DMS 273 (cell line): ENCODE results near the gene ZNF638.
A peak's percentile ranks its signal among the peaks of the same experiment; 100 is the strongest.
"Not testable (repeated sequence)": the region's sequence is repeated elsewhere in the genome, so short reads cannot be mapped to it uniquely, and the experiment has no call there.

ENCODE experiments used
- DNase-seq: peaks from one replicate; lab custom pipeline; 2025; ENCODE audit not compliant: unreplicated experiment; lab: John Stamatoyannopoulos, UW

The ZNF638 gene

DNA sequence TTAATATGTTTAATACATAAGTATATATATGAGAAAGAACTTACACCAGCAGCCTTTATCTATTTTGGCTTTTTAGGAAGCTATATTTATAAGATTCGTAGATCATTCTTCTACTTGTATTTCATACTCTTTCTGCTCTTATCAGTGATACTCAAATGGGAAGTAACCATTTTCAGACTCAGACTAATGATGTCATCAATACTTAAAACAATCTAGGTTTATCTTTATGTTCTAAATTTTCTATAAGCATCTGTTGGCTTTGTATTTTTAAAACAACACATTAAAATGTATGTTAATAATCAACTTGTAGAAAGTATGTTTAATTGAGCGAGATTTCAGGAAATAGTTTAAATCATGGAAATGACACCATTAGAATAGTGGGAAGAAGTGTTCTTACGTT lies 70.8 kb downstream of the ZNF638 start:
- no peak for DNase-seq

DNA sequence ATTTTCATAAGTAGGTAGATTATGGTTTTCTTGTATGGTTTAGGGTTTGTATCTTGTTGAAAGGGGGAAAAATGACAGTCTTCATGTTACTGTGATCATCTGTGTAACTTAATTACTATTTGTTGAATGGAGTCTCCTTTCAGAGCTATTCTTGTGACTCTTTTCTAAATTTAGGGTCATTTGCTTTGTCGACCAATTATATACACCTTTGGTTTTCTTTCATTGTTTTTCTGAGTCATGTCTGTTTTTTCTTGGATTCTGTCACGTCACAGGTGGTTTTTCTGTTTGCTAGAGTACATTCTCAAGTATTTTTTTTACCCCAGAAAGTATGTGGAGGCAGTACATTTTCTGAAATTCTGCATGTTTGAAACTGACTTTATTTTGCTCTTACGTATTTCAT lies 78.0 kb downstream of the ZNF638 start:
- DNase-seq: no peak

- no peak for DNase-seq
These were observed 79.1 kb downstream of the ZNF638 start for GRCh38 chr2:71410696-71411095.

DNA sequence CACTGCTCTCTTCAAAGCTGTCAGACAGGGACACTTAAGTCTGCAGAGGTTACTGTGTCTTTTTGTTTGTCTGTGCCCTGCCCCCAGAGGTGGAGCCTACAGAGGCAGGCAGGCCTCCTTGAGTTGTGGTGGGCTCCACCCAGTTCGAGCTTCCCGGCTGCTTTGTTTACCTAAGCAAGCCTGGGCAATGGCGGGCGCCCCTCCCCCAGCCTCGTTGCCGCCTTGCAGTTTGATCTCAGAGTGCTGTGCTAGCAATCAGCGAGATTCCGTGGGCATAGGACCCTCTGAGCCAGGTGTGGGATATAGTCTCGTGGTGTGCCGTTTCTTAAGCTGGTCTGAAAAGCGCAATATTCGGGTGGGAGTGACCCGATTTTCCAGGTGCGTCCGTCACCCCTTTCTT lies 85.3 kb downstream of the ZNF638 start:
- DNase-seq: not testable (repeated sequence)

- DNase-seq: no peak
These were observed 86.0 kb downstream of the ZNF638 start for GRCh38 chr2:71417300-71418202.

- no peak for DNase-seq
These were observed 87.6 kb downstream of the ZNF638 start for GRCh38 chr2:71419145-71419544.

DNA sequence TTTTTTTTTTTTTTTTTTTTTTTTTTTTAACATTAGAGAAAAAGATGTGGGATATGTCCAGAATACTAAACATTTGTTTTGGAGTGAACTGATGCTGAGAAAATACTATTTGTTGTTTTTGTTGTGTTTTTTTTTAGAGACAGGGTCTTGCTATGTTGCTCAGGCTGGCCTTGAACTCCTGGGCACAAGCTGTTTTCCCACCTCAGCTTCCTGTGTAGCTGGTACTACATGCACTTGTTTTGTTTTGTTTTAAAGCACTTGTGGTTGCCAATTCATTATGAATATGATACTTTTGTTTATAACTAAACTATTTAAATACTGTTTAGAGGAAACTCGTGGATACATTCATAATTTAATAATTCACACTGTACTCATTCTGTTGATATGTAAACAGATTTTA lies 88.4 kb downstream of the ZNF638 start:
- DNase-seq: no peak

DNA sequence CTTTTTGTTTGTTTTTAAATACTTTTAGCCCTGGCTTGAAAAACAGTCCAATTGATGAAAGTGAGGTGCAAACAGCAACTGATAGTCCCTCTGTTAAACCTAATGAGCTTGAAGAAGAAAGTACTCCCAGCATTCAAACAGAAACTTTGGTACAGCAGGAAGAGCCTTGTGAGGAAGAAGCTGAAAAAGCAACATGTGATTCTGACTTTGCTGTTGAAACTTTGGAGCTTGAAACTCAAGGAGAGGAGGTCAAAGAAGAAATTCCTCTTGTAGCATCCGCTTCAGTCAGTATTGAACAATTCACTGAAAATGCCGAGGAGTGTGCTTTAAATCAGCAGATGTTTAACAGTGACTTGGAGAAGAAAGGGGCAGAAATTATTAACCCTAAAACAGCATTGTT lies 91.2 kb downstream of the ZNF638 start:
- DNase-seq: no peak

DNA sequence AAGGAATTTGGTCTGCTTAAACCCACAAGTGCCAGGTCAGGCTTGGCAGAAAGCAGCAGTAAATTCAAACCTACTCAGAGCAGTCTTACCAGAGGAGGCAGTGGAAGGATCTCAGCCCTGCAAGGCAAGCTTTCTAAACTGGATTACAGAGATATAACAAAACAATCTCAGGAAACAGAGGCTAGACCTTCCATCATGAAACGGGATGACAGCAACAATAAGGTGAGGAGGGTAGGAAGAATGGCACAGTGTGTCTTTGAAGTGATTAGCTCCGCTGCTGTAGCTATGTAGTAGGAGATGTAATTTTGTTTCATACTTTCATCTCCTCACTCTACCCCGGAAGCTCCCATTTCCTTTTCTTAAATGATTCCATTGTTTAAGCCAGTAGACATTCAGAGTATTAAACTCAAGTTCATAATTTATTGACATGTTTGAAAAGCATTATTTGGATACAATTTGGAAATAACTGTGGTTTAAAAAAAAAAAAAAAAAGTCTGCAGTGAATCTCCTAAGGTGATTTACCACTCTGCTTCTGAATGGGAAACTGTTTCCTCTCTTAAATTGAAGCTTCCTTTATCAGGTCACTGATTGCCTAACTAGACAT lies 92.3 kb downstream of the ZNF638 start:
- DNase-seq: no peak

DNA sequence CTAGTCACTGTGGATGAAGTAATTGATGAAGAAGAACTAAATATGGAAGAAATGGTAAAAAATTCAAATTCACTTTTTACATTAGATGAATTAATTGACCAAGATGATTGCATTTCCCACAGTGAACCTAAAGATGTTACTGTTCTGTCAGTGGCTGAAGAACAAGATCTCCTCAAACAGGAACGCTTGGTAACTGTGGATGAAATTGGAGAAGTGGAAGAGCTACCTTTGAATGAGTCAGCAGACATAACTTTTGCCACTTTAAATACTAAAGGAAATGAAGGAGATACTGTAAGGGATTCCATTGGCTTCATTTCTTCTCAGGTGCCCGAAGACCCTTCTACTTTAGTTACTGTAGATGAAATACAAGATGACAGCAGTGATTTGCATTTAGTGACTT lies 95.1 kb downstream of the ZNF638 start:
- DNase-seq: no peak

DNA sequence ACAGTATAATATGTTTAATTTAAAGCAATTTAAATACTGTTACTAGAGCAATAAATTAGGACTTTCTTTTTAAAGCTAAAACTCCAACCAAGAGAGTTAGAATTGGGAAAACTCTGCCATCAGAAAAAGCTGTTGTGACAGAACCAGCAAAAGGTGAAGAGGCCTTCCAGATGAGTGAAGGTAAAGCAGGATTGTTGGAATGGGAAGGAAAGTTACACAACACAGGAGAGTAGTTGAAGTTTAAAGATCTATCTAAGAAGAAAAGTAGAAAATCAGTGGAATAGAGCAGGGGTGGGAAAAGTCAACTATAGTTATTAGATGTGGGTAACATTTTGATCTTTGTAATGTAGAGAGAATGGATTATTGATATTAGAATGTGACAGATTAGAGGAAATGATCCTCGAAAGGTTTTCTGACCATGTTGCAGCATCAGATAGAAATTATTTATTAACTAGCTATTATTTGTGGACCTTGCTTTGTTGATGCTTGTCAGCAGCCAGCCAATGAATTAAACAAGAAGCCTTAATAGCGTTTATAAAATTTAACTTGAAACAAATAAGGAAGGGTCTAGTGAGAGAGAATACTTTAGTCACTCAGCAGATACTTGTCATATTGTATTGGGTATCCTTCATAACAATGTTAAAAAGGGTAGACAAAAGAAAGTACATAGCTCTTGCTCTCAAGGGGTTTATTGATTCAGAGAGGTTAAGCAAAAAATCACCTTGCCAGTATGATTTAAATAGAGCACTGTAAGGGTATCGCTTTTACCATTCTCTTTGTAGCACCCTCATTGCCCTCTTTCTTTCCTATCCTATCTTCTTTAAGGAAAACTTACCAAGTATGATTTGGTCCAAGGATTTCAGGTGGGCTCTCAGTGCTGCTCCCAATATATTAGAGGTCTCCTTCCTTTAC lies 97.1 kb downstream of the ZNF638 start:
- no peak for DNase-seq

- not testable (repeated sequence) for DNase-seq
These were observed 113.6 kb downstream of the ZNF638 start for GRCh38 chr2:71445142-71445541.

DNA sequence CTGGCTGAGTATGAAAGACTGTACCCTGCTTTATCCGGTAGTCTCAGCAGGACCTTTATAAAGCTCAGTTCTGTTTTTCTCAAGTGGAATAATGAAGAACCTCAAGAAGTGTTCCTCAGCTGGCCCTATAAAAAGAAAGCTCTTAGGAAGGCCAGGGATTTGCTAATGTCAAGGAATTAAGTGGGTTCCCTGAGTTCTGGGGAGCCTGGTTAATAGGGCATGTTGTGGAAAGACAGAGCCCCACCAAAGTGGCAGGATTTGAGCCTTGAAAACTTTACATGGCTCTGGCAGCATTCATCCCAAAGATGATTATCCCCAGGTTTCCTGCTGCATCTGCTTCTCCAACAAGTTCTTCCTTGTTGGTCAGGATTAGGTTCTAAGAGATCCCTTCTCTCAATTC lies 114.9 kb downstream of the ZNF638 start:
- DNase-seq: no peak

GRCh38 chr2:71449343-71449742 lies 117.8 kb downstream of the ZNF638 start:
- DNase-seq: no peak

DNA sequence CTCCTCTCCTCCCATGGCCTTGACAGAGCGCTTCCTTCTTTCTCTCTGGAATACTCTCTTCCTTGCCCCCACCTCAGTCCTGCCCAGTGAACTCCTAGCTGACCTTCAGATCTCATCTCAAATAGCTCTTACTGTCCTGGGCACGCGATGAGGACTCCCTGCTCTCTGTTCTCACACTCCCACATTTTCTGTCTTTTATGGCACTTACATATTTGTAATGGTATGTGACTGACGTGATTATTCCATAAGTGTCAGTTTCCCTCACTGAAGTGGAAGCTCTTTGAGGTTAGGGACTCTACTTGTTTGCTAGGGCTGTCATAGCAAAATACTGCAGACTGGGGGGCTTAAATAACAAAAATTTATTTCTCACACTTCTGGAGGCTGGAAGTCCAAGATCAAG lies 120.1 kb downstream of the ZNF638 start:
- DNase-seq: no peak

- peak; percentile 78 for DNase-seq
These were observed 121.0 kb downstream of the ZNF638 start for GRCh38 chr2:71452565-71452964.

- DNase-seq: peak; percentile 66
These were observed 122.0 kb downstream of the ZNF638 start, which contains the start of gene DYSF for GRCh38 chr2:71453404-71454220. DYSF (plus strand) TSS chr2:71453561.

DNA sequence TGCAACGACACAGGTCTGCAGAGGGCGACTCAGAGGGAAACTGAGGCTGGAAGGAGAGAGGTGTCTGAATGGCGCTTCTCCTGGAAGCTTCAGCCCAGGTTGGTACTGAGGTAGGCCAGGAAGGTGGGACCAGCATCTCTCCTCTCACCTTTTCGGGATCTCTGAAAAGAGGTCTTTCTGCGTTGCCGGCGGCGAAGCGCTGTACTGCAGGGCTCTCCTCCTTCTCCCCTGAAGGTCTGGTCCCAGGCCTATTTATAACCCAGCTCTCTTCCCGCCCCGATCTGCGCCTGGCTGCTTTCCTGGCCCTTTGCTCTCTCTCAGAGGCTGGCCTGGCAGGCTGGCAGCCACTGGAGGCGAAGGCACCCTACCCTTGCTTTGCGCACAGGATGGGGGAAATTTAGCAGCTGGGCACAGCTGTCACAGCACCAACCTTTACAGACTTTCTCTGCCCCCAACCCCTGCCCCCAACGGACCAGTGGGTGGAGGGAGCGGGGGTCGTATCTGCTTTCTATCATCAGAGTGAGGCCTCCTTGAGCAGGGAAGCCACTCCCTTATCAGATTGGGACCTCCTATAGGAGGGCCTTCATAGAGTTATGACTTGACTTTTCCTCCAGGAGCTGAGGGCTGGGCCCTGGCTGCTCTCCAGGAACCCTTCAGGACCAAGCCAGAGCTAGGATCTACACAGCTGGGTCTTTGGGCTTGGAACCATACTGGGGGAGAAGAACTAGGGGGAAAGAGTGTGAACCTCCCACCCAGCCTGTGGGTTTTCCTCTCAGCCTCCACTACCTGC lies 122.8 kb downstream of the ZNF638 start:
- DNase-seq: no peak

GRCh38 chr2:71455011-71455740 lies 123.6 kb downstream of the ZNF638 start:
- DNase-seq: no peak
